ENCODE data around the gene SLC28A1. TPM values are rescaled to one million over a fixed set of nuclear protein-coding genes. Genes with fewer than 3 reads are reported as not detected.

The SLC28A1 gene
- total RNA-seq, 4 donors from 2014 or later: 0.22 to 0.42 TPM; not detected in 2

DNA sequence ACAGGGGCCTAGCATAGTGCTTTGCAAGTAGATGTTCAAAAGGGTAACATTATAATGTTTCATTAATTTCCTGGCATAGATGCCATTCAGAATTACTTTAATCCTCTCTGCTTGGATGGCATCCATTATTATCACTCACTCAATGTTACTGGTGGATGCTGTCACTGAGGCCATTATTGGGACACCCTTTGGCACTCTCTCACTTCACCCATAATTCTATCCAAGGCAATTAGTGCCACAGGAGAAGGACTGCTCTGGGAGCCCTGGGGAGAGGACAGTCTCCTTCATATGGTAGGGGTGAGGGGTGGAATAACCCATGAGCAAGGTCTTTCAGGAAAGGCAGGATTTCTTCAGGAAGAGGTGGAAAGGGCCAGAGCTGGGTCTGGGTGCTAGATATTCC, 28.7 kb upstream of the SLC28A1 start:
- H3K4me1 ChIP-seq: no peaks in the 10 kb centered on the region
- no peaks in the 10 kb centered on the region for H3K27me3 ChIP-seq
- TF ChIP-seq, protein P1, sequence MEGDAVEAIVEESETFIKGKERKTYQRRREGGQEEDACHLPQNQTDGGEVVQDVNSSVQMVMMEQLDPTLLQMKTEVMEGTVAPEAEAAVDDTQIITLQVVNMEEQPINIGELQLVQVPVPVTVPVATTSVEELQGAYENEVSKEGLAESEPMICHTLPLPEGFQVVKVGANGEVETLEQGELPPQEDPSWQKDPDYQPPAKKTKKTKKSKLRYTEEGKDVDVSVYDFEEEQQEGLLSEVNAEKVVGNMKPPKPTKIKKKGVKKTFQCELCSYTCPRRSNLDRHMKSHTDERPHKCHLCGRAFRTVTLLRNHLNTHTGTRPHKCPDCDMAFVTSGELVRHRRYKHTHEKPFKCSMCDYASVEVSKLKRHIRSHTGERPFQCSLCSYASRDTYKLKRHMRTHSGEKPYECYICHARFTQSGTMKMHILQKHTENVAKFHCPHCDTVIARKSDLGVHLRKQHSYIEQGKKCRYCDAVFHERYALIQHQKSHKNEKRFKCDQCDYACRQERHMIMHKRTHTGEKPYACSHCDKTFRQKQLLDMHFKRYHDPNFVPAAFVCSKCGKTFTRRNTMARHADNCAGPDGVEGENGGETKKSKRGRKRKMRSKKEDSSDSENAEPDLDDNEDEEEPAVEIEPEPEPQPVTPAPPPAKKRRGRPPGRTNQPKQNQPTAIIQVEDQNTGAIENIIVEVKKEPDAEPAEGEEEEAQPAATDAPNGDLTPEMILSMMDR (IDR thresholded peaks at IDR 0.05): no peak
- no peak for TF ChIP-seq EP300 (IDR thresholded peaks at IDR 0.05)
- TF ChIP-seq POLR2A (IDR thresholded peaks at IDR 0.05): no peak
- H3K9me3 ChIP-seq: no peaks in the 10 kb centered on the region
- no peak overlapping the region for H3K4me3 ChIP-seq
- no peak for DNase-seq (ENCODE audit: low spot score in 2 of 2)
- no peak overlapping the region for H3K27ac ChIP-seq
- peaks cover 0 to 21% (median 0%) of the 10 kb centered on the region in 3 donors for H3K36me3 ChIP-seq

DNA sequence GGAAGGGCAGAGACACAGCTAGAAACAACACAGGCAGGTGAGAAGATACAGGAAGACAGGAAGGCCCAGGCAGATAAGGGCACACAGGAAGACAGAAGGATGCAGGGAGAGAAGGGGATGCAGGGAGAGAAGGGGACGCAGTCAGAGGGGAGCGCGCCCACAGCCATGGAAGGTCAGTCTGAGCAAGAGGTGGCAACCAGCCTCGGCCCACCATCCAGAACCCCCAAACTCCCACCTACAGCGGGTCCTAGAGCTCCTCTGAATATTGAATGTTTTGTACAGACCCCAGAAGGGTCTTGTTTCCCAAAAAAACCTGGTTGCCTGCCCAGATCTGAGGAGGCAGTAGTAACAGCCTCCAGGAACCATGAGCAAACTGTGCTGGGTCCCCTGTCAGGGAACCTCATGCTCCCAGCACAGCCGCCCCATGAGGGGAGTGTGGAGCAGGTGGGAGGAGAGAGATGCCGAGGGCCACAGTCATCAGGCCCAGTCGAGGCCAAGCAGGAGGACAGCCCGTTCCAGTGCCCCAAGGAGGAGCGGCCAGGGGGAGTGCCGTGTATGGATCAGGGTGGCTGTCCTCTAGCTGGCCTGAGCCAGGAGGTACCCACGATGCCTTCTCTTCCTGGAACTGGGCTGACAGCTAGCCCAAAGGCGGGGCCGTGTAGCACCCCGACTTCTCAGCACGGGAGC, 27.6 kb upstream of the SLC28A1 start:
- Histone ChIP-seq H3K4me3 (no peak overlapping the region), H3K4me1 (no peaks in the 10 kb centered on the region), H3K27ac (no peak overlapping the region), H3K27me3 (no peaks in the 10 kb centered on the region), H3K36me3 (peaks cover 0 to 21% (median 0%) of the 10 kb centered on the region in 3 donors), H3K9me3 (no peaks in the 10 kb centered on the region)
- 84 to 91% methylated on average over 13 to 16 of the region's 16 CpGs for WGBS, 2 donors
- DNase-seq (ENCODE audit: low spot score in 2 of 2): no peak
- TF ChIP-seq, protein P1 (IDR thresholded peaks at IDR 0.05): no peak
- TF ChIP-seq POLR2A (IDR thresholded peaks at IDR 0.05): no peak
- no peak for TF ChIP-seq EP300 (IDR thresholded peaks at IDR 0.05)

DNA sequence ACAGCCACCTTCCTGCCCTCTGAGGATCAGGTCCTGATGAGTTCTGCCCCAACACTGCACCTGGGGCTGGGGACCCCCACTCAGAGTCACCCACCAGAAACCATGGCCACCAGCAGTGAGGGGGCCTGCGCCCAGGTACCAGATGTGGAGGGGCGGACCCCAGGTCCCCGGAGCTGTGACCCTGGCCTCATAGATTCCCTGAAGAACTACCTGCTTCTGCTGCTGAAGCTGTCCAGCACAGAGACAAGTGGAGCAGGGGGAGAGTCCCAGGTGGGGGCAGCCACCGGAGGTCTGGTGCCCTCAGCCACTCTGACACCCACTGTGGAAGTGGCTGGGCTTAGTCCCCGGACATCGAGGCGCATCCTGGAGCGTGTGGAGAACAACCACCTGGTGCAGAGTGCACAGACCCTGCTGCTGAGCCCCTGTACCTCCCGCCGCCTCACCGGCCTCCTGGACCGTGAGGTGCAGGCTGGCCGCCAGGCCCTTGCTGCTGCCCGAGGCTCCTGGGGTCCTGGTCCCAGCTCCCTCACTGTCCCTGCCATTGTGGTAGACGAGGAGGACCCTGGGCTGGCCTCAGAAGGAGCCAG, 27.0 kb upstream of the SLC28A1 start:
- H3K36me3 ChIP-seq: peaks cover 0 to 21% (median 0%) of the 10 kb centered on the region in 3 donors
- H3K27ac ChIP-seq: no peak overlapping the region
- no peak overlapping the region for H3K4me3 ChIP-seq
- DNase-seq (ENCODE audit: low spot score in 2 of 2): no peak
- H3K9me3 ChIP-seq: no peaks in the 10 kb centered on the region
- TF ChIP-seq POLR2A (IDR thresholded peaks at IDR 0.05) (no peak), EP300 (IDR thresholded peaks at IDR 0.05) (no peak)
- TF ChIP-seq, protein P1 (IDR thresholded peaks at IDR 0.05): no peak
- H3K27me3 ChIP-seq: no peaks in the 10 kb centered on the region
- H3K4me1 ChIP-seq: no peaks in the 10 kb centered on the region
- 90 to 93% methylated on average over 7 to 13 of the region's 15 CpGs for WGBS, 2 donors

DNA sequence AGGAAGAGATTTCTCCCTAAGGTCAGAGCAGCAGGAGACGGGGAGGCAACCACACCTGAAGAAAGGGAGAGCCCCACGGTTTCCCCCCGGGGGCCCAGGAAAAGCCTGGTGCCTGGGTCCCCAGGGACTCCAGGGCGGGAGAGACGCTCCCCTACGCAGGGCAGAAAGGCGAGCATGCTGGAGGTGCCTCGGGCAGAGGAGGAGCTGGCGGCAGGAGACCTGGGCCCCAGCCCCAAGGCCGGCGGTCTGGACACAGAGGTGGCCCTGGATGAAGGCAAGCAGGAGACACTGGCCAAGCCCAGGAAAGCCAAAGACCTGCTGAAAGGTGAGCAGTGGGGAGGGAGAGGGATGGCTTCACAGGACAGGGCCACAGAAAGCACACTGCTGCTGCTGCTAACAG, 26.2 kb upstream of the SLC28A1 start:
- Histone ChIP-seq H3K36me3 (peaks cover 0 to 21% (median 0%) of the 10 kb centered on the region in 3 donors), H3K4me3 (no peak overlapping the region), H3K27me3 (no peaks in the 10 kb centered on the region), H3K27ac (no peak overlapping the region), H3K4me1 (no peaks in the 10 kb centered on the region), H3K9me3 (no peaks in the 10 kb centered on the region)
- 94 to 95% methylated on average over 11 of the region's 11 CpGs for WGBS, 2 donors
- no peak for TF ChIP-seq EP300 (IDR thresholded peaks at IDR 0.05)
- TF ChIP-seq, protein P1 (IDR thresholded peaks at IDR 0.05): no peak
- no peak for TF ChIP-seq POLR2A (IDR thresholded peaks at IDR 0.05)
- no peak for DNase-seq (ENCODE audit: low spot score in 2 of 2)

DNA sequence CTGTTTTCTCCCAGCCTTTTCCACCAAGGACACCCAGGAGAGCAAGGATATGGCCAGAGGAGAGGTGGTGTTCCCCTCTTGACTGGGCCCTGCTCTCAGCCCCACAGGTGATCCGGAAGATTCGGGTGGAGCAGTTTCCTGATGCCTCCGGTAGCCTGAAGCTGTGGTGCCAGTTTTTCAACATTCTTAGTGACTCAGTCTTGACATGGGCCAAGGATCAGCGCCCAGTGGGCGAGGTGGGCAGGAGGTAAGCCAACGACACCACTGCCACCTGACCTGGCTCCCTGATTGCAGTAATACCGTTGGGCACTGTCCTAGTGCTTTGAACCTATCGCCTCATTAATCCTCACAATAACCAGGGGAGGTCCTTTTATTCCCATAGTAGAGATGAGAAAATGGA, 25.3 kb upstream of the SLC28A1 start:
- H3K4me3 ChIP-seq: no peak overlapping the region
- H3K27ac ChIP-seq: no peak overlapping the region
- peaks cover 0 to 21% (median 0%) of the 10 kb centered on the region in 3 donors for H3K36me3 ChIP-seq
- no peak for DNase-seq (ENCODE audit: low spot score in 2 of 2)
- no peaks in the 10 kb centered on the region for H3K27me3 ChIP-seq
- WGBS, 2 donors: 93 to 98% methylated on average over 8 of the region's 8 CpGs
- TF ChIP-seq POLR2A (IDR thresholded peaks at IDR 0.05) (no peak), EP300 (IDR thresholded peaks at IDR 0.05) (no peak)
- TF ChIP-seq, protein P1 (IDR thresholded peaks at IDR 0.05): no peak
- H3K9me3 ChIP-seq: no peaks in the 10 kb centered on the region
- H3K4me1 ChIP-seq: peaks cover 0 to 9% (median 0%) of the 10 kb centered on the region in 4 donors
